SU-DHL-6 (cell line): Measurements from ENCODE around the gene ALCAM.

Source experiments
- H2AFZ ChIP-seq: fragments of 200-600 bp; sonication (generic); 2 replicates; pipeline ENCODE4 v1.6.1; 2014; ENCODE audit warnings: low read depth, mild to moderate bottlenecking, moderate library complexity, mixed read lengths, antibody characterized with exemption, low read length; ENCODE audit not compliant: severe bottlenecking
- H3F3A ChIP-seq: fragments of 200-600 bp; shearing (Covaris generic); 2 replicates; pipeline ENCODE4 v1.6.0; 2016; ENCODE audit warnings: antibody characterized with exemption, mild to moderate bottlenecking; ENCODE audit not compliant: insufficient read depth
- H3K27ac ChIP-seq: fragments of 200-600 bp; sonication (generic); 2 replicates; pipeline ENCODE4 v1.5.1; 2016; ENCODE audit warnings: low read depth, mild to moderate bottlenecking, low read length, moderate library complexity, mixed read lengths
- H3K27me3 ChIP-seq: fragments of 200-600 bp; sonication (generic), shearing (Covaris generic); 2 replicates; pipeline ENCODE4 v1.6.0; 2014; ENCODE audit warnings: mild to moderate bottlenecking, low read length
- H3K36me3 ChIP-seq: fragments of 200-600 bp; sonication (generic); 2 replicates; pipeline ENCODE4 v1.6.1; 2014; ENCODE audit warnings: mild to moderate bottlenecking, low read length, mixed read lengths
- H3K4me2 ChIP-seq: fragments of 300-600, 200-600 bp; shearing (Covaris generic), sonication (generic); 2 replicates; pipeline ENCODE4 v1.6.0; 2014; ENCODE audit warnings: low read length, low read depth, mild to moderate bottlenecking; ENCODE audit not compliant: poor library complexity, severe bottlenecking
- H3K4me3 ChIP-seq: fragments of 200-600 bp; sonication (generic); 2 replicates; pipeline ENCODE4 v1.5.1; 2014; ENCODE audit warnings: antibody characterized with exemption, low read length, mild to moderate bottlenecking, mixed read lengths; ENCODE audit not compliant: insufficient read depth, poor library complexity, severe bottlenecking
- H3K79me2 ChIP-seq: fragments of 200-600 bp; sonication (generic); 2 replicates; pipeline ENCODE4 v1.6.1; 2014; ENCODE audit warnings: mild to moderate bottlenecking, low read length, moderate library complexity; ENCODE audit not compliant: insufficient read depth
- H3K9ac ChIP-seq: fragments of 200-600 bp; sonication (generic); 2 replicates; pipeline ENCODE4 v1.7.0; 2014; ENCODE audit warnings: mild to moderate bottlenecking, low read length
- H3K9me2 ChIP-seq: fragments of 200-600 bp; sonication (generic); replicated peaks from 2 replicates; pipeline ENCODE4 v1.6.1; 2014; ENCODE audit warnings: low read length; ENCODE audit not compliant: insufficient read depth
- H3K9me3 ChIP-seq: fragments of 200-600 bp; sonication (generic); 2 replicates; pipeline ENCODE4 v1.6.1; 2014; ENCODE audit warnings: low read length, mixed read lengths; ENCODE audit not compliant: insufficient read depth
- H4K20me1 ChIP-seq: fragments of 200-600 bp; sonication (generic); 2 replicates; pipeline ENCODE4 v1.6.1; 2014; ENCODE audit warnings: low read depth, mild to moderate bottlenecking, antibody characterized with exemption, low read length, moderate library complexity, mixed read lengths
- EZH2phosphoT487 ChIP-seq: fragments of 200-600 bp; sonication (generic), shearing (Covaris generic); conservative IDR thresholded peaks from 2 replicates; pipeline ENCODE4 v1.6.1; 2018; ENCODE audit warnings: mild to moderate bottlenecking, antibody characterized with exemption, low read length, moderate library complexity, mixed read lengths
- TF ChIP-seq, protein P1 (sequence below): fragments of 200-600 bp; sonication (generic); IDR thresholded peaks from one replicate; pipeline ENCODE4 v1.5.1; 2017; ENCODE audit warnings: antibody characterized with exemption, mild to moderate bottlenecking, low read length, moderate library complexity; ENCODE audit not compliant: insufficient read depth, poor library complexity, severe bottlenecking

The ALCAM gene

DNA sequence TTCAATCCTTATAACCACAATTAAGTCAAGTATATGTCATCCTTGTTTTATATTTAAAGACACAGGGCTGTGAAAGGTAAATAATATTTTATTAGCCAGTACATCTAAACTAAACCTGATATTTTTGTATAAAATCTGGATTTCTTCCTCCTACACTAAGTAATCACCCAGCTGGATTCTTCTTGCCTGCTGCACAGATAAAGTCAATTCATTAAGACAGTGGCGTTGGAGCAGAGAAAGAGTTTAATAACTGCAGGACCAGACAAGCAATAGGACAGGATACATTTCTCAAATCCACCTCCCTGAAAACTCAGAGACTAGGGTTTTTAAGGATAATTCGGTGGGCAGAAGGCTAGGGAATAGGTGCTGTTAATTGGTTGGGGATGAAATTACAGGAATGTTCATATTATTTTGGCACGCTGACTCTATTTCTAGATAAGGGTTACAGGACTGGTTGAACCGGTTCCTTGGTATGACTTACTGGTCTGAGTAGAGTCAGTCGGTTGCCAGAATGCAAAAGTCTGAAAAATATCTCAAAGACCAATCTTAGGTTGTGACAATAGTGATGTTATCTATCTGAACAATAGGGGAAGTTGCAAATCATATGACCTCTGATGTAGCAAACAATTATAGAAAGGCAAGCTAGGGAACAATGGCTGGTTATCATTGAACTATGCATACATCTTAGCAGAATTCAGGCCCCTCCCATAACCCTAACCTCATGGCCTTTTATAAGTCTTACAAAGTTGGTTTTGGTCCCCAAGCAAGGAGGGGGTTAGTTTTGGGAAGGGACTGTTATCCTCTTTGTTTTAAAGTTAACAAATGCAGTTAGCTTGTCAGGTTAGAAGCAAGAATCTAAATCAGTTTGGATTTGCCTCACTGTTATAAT lies 244.8 kb downstream of the ALCAM start:
- Histone ChIP-seq H4K20me1 (no peaks in the 10 kb centered on the region), H3K9me2 (no peaks in the 10 kb centered on the region), H3K4me2 (no peak overlapping the region), H3K4me3 (no peak overlapping the region), H3K9me3 (no peaks in the 10 kb centered on the region), H2AFZ (no peak overlapping the region), H3K36me3 (no peaks in the 10 kb centered on the region), H3F3A (no peaks in the 10 kb centered on the region), H3K9ac (no peak overlapping the region), H3K79me2 (no peaks in the 10 kb centered on the region), H3K27ac (no peak overlapping the region), H3K27me3 (no peaks in the 10 kb centered on the region)
- TF ChIP-seq EZH2phosphoT487: no peak

DNA sequence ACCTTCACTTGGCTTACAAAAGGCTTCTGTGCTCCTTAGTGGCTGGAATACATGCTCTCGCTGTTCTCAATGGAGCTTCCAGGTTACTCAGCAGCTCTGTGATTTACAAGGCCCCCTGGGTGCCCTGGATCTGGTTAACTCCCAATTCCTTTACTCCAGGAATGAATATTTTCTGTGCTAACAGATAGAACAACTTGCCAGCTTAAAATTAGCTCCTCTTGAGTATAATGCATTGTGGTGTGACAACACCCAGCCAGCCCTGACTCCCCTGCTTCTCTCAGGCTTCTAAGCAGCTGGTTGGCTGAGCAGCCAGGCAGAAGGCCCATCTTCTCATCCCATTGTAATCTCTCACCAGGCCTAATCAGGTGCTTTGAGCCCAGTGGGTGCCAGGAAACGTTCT lies 246.4 kb downstream of the ALCAM start:
- no peaks in the 10 kb centered on the region for H3K27me3 ChIP-seq
- H3K79me2 ChIP-seq: no peaks in the 10 kb centered on the region
- no peak overlapping the region for H3K9ac ChIP-seq
- H3F3A ChIP-seq: no peaks in the 10 kb centered on the region
- no peak overlapping the region for H3K27ac ChIP-seq
- H3K9me2 ChIP-seq: no peaks in the 10 kb centered on the region
- H3K4me3 ChIP-seq: no peak overlapping the region
- H4K20me1 ChIP-seq: no peaks in the 10 kb centered on the region
- H2AFZ ChIP-seq: no peak overlapping the region
- H3K36me3 ChIP-seq: no peaks in the 10 kb centered on the region
- no peak for TF ChIP-seq EZH2phosphoT487
- TF ChIP-seq, protein P1, sequence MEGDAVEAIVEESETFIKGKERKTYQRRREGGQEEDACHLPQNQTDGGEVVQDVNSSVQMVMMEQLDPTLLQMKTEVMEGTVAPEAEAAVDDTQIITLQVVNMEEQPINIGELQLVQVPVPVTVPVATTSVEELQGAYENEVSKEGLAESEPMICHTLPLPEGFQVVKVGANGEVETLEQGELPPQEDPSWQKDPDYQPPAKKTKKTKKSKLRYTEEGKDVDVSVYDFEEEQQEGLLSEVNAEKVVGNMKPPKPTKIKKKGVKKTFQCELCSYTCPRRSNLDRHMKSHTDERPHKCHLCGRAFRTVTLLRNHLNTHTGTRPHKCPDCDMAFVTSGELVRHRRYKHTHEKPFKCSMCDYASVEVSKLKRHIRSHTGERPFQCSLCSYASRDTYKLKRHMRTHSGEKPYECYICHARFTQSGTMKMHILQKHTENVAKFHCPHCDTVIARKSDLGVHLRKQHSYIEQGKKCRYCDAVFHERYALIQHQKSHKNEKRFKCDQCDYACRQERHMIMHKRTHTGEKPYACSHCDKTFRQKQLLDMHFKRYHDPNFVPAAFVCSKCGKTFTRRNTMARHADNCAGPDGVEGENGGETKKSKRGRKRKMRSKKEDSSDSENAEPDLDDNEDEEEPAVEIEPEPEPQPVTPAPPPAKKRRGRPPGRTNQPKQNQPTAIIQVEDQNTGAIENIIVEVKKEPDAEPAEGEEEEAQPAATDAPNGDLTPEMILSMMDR: no peak
- H3K9me3 ChIP-seq: no peaks in the 10 kb centered on the region
- no peak overlapping the region for H3K4me2 ChIP-seq

- Histone ChIP-seq H3K9ac (no peak overlapping the region), H3K9me3 (no peaks in the 10 kb centered on the region), H3K9me2 (no peaks in the 10 kb centered on the region), H3F3A (no peaks in the 10 kb centered on the region), H3K4me3 (no peak overlapping the region), H3K27ac (no peak overlapping the region), H3K36me3 (no peaks in the 10 kb centered on the region), H4K20me1 (no peaks in the 10 kb centered on the region), H2AFZ (no peak overlapping the region), H3K27me3 (no peaks in the 10 kb centered on the region), H3K79me2 (no peaks in the 10 kb centered on the region), H3K4me2 (no peak overlapping the region)
- no peak for TF ChIP-seq EZH2phosphoT487
- TF ChIP-seq, protein P1: no peak
Measured at GRCh38 chr3:105614288-105615030, 247.8 kb downstream of the ALCAM start.

DNA sequence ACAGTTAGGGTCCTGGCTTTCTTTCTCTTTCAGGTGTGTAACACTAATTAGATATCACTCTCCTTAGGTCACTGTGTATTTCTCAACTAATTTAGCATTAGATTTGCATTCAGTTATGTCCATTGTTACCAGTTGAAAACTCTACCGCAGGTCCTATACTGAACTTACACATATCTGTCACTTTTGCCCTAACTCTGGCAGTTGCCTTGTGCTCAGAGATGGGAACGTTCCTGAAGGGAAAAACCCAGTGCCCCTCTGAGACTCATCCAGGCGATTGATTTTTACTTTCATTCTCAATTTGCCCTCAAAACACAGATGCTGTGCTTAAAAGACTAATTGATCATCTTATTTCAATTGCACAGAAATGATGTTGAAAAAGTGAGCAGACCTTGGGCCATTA lies 249.1 kb downstream of the ALCAM start:
- TF ChIP-seq, protein P1: no peak
- H3K4me2 ChIP-seq: no peak overlapping the region

More for the DNA sequence above, 249.1 kb downstream of the ALCAM start:
- Histone ChIP-seq H3K79me2 (no peaks in the 10 kb centered on the region), H3K9me3 (no peaks in the 10 kb centered on the region), H3K9me2 (no peaks in the 10 kb centered on the region), H3K27ac (no peak overlapping the region), H3K36me3 (no peaks in the 10 kb centered on the region), H3F3A (no peaks in the 10 kb centered on the region), H3K9ac (no peak overlapping the region), H3K4me3 (no peak overlapping the region), H2AFZ (no peak overlapping the region), H3K27me3 (no peaks in the 10 kb centered on the region), H4K20me1 (no peaks in the 10 kb centered on the region)
